Adrenal gland (tissue), 5 donors: ENCODE results near the gene SHISA6.

Experiments
- CTCF ChIP-seq, 6 experiments: fragments of 450-650 bp in 4 of 6; fragments of 200-600 bp in 2 of 6; sonication (generic) in 1 of 6; IDR thresholded peaks; 1 replicate in 5 of 6; 2 replicates in 1 of 6; pipeline versions ENCODE4 v1.5.1 to v1.8.0; 2016 to 2021; ENCODE audit warnings: antibody characterized with exemption in 6 of 6, mild to moderate bottlenecking in 2 of 6, moderate library complexity in 1 of 6
- POLR2A ChIP-seq, 2 donors: fragments of 450-650 bp; IDR thresholded peaks; one replicate each; pipeline ENCODE4 v1.6.1; 2017; ENCODE audit warnings: antibody characterized with exemption in 2 of 2, mild to moderate bottlenecking in 2 of 2, moderate library complexity in 1 of 2
- donor health status: DM: no; HTN: no; CAD: no.

DNA sequence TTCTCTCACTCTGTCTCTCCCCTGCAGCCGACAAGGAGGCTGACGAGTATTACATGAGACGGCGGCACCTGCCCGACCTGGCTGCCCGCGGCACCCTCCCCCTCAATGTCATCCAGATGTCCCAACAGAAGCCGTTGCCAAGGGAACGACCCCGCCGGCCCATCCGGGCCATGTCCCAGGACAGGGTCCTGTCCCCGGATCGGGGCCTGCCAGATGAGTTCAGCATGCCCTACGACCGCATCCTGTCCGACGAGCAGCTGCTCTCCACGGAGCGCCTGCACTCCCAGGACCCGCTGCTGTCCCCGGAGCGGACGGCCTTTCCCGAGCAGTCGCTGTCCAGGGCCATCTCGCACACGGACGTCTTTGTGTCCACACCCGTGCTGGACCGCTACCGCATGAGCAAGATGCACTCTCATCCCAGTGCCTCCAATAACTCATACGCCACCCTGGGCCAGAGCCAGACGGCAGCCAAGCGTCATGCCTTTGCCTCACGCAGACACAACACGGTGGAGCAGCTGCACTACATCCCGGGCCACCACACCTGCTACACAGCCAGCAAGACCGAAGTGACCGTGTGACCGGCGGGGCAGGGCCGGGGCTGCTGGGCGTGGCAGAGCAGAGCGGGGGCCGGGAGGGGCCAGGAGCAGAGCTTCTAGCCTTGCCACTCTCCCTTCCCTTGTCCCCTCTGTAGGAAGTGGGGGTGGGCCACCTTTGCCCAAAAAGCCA is 316.9 kb downstream of the SHISA6 start:
- no peak for TF ChIP-seq CTCF (IDR thresholded peaks at IDR 0.05)
- TF ChIP-seq POLR2A (IDR thresholded peaks at IDR 0.05) = no peak
